Activated CD8-positive, alpha-beta memory T cell treated with anti-CD3 and anti-CD28 coated beads, Interleukin-2, amount 50 U/mL, for 24 hours (primary cell): ENCODE measurements around the gene TBC1D1.

Experiments used
- DNase-seq: peaks from one replicate; pipeline ENCODE4 v3.0.0-alpha.2; 2020; ENCODE audit errors: extremely low read depth

The TBC1D1 gene

GRCh38 chr4:38077791-38078489, 187.1 kb downstream of the TBC1D1 start:
- DNase-seq = no peak

DNA sequence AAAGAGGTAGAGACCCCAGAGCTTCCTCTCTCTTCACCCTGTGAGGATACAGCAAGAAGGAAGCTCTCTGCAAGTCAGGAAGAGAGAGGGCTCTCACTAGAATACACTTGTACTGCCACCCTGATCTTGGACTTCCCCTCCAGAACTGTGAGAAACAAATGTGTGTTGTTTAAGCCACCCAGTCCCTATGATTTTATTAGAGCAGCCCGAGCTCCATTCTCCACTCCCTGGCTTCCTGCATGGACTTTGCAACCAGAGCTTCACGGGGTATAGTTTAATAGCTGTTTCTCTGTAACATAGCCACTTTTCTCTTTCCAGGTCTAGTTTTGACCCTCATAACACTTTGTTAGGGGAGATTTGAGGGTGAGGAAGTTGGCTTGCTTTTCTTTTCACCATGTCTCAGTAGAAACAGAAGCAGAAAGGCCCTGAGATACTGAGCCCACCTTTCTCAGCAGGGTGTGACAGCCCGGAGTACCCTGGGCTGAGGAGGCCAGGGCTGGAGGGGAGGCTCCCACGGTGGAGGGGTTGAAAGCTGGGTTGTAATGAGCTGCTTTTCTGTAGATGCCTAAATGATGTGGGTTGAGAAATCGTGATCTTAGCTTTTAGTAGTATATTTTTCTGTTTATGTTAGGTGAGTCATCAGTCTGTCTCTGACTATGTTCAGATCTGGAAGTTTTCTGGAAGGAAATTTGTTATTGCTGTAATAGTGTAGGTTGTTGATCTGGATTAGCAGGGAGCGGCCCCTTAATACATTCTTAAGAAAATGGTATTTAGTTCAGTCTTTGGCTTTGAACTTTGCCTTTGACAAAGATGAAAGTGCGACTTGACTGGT, 187.9 kb downstream of the TBC1D1 start:
- no peak for DNase-seq

DNA sequence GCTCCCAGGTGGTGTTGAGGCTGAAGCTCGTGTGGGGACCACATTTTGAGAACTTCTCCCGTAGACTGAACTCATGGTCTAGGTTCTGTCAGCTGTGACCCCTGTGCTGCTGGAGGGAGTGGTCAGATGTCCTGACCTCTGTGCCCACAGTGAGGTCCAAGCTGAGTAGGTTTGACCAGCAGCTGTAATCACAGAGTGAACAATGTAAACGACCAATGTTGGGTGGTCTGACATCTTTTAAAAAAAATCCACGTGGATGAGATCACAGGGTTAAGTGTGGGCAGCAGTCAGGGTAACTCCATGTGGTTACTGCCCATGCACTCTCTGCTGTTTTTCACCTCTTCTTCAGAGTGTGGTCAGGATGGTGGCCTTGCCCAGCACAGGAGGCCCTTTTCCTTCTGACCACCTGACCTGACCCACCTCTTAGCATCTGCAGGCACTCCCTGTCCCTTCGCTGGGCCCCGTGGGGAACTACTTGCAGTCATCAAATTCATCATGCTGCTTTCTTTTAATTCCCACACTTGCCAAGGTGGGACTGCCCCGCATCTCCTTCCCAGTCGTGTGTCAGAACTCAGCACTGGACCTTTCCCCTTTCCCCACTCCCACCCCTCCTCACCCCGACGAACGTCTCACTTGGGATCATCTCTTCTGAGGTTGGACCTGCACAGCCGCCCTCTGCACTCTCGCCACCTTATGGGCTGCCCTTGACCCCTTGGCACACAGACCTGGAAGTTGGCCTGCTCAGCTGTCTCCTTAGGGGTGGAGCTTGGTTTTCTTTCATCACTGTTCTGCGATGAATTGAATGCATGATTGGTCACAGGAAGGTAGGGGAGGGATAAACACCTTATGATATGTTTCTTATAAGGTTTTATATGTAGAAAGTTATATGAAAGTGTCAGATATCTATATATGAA, 189.4 kb downstream of the TBC1D1 start:
- DNase-seq = no peak

DNA sequence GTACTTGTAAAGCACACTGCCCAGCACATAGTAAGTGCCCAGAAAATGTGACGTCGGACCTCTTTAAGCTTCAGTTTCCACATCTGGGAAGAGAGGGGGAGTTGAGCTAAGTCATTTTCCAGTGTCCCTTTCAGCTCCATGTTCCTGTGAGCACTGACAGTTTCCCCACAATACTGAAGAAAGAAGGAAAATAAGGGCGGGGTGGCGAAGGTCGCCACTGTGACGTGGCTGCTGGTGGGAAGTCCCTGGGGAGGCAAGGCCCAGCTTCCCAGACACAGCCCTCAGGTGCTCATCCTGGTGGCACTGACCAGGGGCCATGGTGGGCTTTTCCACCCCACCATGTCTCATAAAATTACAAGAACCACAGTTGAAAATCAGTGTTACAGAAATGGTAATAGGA, 191.1 kb downstream of the TBC1D1 start:
- no peak for DNase-seq

- no peak for DNase-seq
Observed at GRCh38 chr4:38082424-38083385, 191.8 kb downstream of the TBC1D1 start.

GRCh38 chr4:38084877-38085711, 194.2 kb downstream of the TBC1D1 start:
- no peak for DNase-seq

DNA sequence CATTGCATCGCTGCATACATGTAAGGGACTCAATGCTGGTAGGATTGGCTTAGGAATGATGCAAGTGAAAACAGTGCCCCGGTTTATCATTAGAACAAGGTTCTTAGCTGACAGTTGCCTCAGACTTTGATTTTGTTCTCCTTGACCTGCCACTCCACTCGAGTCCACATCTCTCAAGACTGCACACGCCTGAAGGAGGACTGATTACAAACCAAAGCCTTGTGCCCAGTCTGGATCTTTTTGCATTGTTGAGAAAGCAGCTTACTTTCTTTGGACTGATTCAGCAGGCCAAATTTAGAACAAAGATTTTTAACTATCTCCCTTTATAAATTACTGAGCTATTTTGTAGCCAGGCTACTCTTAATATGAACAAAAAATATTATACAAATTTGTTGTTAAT, 194.9 kb downstream of the TBC1D1 start:
- DNase-seq = no peak

DNA sequence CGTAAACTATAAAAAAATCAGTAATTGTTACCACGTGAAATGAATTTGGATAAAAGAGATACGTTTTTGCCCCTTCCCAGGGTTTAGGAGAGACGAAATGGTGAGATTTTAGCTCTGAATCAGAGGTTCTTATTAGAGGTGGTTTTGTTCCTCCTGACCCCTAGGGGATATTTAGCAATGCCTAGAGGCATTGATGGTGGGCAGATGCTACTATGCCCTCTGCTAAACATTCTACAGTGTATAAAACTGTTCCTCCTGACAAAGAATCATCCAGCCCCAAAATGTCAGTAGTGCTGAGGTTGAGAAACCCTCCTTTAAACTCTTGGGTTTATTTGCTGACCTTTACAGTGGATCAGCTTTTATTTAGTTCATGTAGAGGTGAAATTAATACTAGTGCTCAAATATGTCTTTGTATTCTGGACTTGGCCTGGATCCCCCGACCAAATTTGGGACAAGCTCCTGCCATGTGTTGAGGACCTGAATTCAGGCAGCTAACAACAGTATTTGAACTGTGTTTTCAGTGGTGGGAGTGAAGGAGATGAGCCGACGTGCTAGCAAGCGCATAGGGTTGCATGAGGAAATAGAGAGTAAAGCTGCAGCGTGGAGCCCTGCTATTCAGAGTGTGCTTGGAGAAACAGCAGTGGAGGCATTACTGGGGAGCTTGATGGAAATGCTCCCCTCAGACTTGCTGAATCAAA, 195.4 kb downstream of the TBC1D1 start:
- DNase-seq = no peak

GRCh38 chr4:38086849-38087226, 196.0 kb downstream of the TBC1D1 start:
- DNase-seq = no peak

DNA sequence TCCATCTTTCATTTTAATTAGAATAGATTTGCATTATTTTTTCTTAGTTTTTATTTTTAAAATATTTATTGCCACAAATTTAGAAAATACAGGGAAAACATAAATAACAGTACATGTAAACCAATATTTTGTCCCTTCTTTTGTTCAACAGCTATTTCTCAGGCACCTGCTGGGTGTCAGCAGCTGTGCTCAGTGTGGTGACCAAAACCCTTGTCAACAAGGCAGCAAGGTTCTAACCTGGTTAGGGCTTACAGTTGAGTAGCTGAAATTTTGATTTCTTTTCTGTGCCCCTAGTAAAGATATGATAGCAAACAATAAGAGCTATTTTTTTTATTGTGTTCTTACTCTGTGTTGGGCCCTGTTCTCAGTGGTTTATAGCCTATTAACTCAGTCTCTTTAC, 197.4 kb downstream of the TBC1D1 start:
- no peak for DNase-seq

DNA sequence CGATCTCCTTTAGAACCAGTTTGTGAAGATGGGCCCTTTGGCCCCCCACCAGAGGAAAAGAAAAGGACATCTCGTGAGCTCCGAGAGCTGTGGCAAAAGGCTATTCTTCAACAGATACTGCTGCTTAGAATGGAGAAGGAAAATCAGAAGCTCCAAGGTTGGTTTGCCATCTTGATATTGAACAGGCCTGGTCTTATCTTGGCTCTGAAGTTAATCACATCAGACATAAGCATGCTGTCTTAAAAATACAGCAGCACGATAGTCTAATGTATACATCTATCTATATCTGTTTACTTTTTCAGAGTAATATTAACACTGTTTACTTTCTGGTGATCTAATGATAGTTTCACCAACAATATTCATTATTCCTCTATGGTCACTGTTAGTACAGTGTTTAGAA, 199.1 kb downstream of the TBC1D1 start:
- no peak for DNase-seq

DNA sequence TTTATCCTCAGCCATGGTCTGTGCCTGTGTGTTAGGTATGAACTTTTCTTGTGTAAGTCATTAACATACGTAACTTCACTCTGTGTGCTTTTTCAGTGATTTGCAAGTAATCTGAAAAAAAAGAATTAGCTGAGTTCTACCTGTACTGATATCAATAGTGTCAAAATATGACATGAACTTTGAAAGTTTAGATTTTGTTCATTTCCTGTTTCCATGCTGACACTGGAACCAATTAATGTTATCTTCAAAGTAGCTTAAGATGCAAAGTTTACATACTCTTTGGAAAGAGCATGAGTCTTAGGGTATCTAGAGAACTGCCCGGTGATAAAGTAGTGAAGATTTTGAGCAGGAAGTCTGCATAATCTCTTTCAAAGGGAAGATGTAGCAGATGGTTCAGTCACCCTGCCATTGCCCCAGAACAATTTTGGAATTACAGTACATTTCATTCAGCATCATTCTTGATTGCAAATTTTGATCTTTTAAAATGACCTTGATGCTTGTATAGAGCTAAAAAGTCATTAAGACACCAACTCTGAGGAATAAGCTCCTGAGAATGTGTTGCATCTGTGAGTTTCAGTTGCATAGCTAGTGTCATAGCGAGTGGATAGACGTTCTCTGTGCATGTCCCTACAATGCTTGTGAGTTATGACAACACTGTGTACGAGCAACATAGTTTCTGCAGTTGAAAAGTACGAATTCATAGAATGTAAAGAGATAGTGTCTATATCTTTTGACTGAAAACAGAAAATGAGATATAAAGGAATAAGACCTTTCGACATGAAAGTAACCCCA, 199.8 kb downstream of the TBC1D1 start:
- DNase-seq = no peak

DNA sequence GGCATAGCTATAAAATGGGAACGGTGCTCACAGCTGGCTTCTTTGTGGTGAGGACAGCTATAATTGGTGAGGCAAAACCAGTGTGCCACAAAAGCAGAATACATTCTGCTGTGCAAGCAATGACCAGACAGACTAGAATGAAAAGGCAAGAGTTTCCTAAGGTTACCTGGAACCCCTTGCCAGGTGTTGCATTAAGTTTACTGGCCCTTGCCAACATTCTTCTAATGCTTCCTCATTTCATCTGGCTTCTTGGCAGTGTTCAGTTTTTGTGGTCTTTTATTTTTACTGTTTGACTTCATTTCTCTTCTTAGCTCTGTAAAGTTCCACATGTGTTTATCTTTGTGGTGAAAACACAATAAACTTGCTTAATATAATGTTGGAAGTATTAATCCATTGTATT, 200.8 kb downstream of the TBC1D1 start:
- DNase-seq = no peak

- DNase-seq = no peak
Observed at GRCh38 chr4:38092701-38093100, 201.8 kb downstream of the TBC1D1 start.

DNA sequence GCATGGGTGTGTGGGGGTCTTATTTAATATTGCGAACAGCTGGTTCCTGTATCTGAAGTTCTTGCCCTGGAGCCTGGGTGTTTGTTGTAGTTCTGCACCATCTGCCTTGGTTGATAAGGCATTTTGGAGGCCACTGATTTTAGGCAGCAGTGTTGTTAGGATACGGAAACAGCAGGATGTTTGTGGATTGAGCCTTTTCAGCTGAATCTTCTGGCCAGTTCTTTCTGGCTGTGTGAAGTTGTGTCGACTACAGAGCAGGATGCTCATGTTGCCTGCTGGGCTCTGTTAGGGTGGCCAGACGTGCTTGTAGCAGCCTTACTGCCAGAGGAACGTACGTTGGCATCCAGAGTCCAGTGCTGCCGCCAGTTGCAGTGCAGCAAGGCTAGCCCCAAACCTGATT, 203.5 kb downstream of the TBC1D1 start:
- DNase-seq = no peak

DNA sequence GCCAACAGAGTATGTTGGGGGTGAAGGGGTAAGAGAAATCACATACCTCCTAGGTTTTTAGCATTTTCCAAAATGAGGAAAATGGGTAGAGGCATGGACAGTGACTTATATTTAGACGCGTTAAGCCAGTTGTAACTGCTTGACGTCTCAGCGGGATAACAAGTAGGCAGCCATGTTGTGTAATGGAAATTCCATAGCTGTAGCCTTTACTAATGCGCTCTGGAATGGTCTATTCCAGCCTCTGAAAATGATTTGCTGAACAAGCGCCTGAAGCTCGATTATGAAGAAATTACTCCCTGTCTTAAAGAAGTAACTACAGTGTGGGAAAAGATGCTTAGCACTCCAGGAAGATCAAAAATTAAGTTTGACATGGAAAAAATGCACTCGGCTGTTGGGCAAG, 204.8 kb downstream of the TBC1D1 start:
- DNase-seq = no peak

- DNase-seq = no peak
Observed at GRCh38 chr4:38097818-38098217, 206.9 kb downstream of the TBC1D1 start.

GRCh38 chr4:38099020-38099600, 208.2 kb downstream of the TBC1D1 start:
- DNase-seq = no peak
